GM19452 (cell line): ENCODE results near the gene BEND2.
"Not testable (repeated sequence)": the region's sequence is repeated elsewhere in the genome, so short reads cannot be mapped to it uniquely, and the experiment has no call there.

Experiments
- ATAC-seq: cut with Tn5 transposase; IDR thresholded peaks from one replicate; pipeline ENCODE4 v1.9.1; 2021; ENCODE audit not compliant: unreplicated experiment

BEND2 gene

DNA sequence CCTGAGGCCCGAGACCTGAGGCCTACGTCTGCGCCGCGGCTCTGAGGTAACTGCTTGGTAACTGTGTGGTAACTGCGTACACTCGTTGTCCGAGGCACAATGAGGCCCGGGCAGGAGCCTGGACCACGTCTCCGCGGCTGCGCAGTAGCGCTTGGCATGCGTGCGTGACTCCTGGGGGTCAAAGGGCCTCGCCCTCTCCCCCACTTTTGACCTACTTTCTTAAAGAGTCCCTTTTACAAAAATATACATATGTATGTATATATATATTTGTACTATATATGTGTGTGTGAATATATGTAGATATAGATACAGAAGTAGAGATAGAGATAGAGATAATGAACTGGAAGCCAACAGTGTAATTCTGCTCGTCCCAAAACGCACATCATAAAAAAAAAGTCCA, at the start of gene BEND2:
Gene BEND2, minus strand, starts transcription at position 101 of the 400 bp plus-strand sequence. CDS start 136 bp downstream, outside the sequence.
- no peak for ATAC-seq

DNA sequence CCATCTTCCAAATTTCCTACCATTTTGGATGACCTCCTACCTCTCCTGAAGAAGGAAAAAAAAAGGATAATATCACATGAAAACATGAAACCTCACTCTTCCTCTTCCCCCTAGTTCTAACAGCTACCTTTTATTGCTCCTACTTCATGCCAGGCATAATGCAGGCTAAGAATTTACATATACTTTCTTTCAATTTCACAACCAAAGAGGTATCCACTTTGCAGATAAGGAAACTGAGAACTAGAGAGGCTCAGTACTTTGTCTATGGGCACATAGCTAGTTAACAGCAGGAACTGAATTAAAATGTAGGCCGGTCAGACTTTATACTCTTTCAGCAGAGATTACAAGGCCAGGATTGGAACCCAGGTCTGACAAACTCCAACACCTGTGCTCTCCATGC, 34.4 kb upstream of the BEND2 start:
- ATAC-seq = no peak

DNA sequence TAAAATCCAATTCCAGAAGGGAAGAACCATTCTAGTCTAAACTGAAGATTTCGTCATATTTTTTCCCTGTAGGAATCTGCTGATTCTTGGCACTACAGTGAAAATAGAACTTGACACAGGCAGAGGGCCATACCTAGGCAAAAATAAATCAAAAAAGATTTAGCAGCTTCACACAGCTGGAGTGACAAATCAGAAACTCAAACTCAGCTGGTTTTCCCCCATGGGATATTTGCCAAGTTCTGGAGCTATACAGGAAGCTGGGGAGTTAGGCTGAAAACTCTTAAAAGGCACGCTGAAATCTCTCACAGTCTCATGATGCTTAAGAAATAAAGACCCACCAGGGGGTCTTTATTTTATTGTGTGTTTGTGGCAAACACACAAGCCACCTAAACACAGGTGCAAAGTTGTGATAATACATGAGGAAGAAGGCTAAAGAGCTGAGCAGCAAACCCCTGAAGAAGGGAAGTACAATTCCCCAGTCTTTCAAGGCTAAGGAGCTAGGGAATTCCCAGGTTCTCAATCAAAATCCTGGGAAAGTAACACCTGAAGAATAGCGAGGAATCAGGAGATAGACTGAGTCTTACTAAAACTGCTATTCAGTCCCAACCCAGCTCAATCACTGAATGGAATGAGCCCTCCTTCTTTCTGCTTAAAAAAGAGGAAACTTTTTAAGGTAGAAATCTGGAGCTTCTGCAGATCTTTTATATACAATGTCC, 32.1 kb upstream of the BEND2 start:
- no peak for ATAC-seq

DNA sequence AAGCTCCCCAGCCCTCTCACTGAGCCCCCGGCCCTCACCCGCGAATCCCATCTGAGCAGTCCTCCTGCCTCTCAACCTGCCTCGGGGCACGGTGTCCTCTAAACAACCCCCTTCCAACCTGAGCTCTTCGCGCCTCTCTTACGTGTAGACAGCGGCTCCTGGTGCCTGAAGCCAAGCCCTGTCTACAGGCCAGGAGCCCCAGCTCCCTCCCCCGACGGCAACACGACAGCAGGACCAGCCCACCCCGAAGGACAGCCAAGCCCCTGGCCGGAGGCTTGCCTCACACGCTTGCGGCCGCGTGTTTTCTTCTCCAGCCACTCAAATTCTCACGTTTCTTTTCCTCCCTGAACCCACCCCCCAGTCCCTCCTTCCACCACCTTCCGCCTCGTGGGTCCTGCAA, 9.0 kb upstream of the BEND2 start:
- not testable (repeated sequence) for ATAC-seq

DNA sequence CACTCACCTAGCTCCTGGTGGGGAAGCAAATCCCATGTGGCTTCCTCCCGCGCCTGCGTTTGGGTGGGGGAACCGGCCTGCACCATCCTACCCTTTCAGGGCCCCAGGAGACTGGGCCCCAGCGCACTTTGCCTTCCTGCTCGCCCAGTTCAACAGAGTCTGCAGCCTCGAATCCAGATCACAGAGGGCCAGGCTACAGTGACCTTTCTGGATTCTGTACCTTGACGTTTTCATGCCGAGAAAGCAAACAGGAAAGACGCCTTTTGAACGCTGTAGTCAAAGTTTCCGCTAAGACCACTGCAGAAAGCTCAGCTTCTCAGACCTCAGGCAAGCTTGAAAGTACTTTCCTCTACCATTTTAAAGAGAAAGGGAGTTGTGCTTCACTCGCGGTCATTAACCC, 7.4 kb upstream of the BEND2 start:
- ATAC-seq = no peak

DNA sequence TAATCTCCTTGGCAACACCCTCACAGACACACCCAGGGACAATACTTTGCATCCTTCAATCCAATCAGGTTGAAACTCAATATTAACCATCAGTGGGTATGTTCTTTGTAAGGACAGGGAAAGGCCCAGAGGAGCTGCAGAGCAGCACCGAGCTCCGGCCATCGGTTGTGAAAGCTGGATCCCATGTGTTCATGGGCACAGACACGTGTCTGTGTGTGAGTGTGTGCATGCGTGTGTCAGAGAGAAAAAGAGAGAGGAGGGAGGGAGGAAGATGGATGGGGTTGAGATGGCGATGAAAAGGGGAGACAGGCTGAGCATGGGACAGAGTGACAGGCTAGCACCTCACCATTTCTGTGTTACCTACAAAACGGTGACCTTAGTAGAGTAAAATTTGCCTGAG, 6.8 kb upstream of the BEND2 start:
- no peak for ATAC-seq

DNA sequence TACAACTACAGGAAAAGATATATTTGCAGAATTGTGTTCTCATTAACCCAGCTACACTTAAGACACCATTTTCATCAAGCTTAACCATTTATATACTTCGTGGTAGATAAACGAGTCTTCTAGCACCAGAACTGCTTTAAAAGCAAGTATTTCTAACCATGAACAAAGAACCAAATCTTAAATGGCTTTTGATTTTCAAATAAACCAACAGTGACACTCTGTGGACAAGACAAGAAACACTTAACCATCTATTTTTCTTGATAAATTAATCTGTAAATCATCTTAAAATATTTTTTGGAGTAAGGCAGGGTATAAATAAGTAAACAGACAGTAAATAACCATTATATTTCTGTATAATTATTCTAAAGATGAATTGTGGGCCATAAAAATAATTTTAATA, 10.2 kb downstream of the BEND2 start:
- no peak for ATAC-seq

DNA sequence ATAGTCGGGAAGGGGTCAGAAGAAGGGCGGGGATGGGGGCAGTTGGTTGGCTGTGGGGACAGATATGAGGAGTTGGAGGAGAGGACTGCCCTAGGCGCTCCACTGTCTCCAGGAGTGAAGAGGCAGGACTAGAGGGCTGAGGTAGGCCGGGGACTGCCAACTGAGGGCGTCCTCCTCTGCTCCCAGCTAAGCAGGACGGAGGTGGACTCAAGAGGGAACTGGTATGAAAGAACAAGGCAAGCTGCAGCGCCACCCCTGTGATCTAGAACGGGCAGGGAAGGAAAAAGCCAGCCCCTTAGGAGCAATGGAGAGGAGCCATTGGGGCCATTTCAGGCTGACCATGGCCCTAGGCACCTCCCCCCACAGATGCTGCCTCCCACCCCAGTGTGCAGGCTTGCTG, 14.0 kb downstream of the BEND2 start:
- ATAC-seq = no peak

DNA sequence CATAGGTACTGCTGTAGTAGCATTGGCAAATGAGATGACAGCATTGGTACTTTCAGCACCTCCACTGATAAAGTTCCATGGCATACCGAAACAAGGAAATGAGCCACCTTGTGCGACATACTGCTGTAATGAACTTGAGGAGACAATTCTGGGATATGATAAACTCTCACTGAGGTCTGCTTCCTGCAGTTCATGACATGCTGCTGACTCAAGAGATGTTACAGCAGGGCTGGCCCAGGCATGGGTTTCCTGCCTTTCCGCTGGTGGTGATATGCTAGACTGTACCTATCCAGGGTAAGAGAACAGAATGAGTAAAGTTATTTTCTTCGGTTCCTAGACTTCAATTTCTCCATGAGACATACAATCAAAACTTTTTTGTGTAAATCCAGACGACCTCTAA, 17.1 kb downstream of the BEND2 start:
- no peak for ATAC-seq

DNA sequence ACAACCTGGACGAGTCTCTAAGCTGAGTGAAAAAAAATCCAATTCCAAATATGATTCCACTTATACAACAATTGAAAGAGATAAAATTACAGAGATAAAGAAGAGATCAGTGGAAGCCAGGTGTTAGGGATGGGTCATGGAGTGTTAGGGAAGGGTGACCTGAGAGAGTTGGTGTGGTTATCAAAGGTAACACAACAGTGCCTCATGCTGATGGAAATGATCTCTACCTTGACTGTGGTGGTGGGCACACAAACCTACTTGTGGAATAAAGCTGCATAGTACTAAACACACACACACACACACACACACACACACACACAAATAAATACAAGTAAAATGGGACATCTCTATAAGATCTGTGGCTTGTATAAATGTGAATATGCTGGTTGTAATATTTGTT, 26.0 kb downstream of the BEND2 start:
- no peak for ATAC-seq

DNA sequence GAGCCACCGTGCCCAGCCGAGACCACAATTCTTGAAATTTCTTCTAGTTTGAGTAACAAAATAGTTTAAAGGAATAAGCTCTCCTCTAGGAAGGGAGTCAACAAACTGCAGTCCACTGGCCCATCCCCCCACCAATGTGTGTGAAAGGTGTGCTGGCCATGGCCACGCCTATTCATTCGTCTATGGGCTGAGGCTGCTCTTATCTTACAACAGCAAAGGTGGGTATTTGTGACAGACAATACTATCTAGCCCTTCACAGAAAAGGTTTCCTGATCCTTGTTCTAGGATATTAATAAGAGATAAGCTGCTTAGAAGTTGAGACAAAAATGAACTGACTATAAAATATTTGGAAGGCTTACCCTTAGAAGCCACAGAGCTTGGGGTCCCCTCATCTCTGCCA, 41.2 kb downstream of the BEND2 start:
- ATAC-seq = no peak

DNA sequence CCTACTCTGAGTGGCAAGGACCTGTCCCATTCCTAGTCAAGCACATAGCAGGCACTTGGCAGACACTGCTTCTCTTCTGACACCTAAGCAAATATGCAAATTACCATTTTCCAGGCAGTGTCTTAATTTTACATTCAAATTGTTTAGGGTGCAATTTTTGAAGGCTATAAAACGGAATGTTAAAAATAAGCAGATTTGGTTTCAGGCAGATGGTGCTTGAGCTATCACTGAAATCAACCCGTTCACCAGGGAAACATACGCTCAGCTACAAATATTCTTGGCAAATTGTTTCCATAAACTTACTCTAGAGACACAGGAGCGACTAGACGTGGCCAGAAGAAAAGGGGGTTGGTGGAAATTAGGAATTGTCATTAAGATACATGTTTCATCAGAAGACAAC, 45.7 kb downstream of the BEND2 start:
- ATAC-seq = no peak

DNA sequence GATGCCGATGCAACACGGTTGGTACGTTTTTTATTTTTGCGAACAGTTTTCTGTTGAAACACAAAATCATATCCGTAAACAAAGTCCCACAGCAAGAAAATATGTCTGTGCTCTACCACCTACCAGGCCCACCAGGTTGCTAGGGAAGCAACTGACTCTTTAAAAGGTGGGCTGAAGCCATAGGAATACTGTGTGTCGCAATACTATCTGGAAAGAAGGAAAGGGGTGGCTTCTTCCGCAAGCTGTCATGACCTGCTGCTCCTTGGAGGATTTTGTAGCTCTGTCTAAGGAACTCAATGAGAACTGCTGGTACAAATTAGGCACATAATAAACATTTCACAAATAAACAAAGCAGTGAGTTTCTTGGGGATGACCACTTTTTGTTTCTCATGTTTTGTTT, 46.5 kb downstream of the BEND2 start:
- no peak for ATAC-seq

DNA sequence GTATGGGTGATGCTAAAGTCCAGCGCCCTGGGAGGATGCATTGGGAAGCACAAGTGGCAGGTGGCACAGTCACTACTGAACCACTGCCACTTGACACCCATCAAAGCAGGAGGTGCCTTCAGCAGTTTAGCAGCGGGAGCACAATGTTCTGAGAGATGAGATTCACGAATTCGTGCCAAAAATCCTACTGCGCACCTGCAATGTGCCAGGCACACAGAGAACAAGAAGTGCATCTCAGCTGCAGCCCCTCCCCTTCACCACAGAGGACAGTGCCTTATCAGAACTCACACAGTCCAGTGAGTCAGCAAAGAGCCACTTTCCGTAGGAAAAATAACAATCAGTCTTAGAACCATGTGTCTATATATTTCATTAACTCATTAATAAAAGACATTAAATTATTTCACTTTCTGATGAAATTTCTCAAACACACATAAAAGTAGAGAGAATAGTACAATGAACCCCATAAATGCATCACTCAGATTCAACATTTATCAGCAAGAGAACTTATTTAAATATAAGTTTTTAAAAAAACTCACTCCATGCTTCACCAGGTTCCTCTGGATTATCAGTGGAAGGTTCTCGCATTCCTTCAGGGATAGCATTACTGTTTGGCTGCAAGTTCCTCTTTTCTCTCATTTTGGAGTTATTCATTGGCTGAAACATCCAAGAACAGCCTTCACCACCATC, 47.0 kb downstream of the BEND2 start:
- ATAC-seq = no peak

DNA sequence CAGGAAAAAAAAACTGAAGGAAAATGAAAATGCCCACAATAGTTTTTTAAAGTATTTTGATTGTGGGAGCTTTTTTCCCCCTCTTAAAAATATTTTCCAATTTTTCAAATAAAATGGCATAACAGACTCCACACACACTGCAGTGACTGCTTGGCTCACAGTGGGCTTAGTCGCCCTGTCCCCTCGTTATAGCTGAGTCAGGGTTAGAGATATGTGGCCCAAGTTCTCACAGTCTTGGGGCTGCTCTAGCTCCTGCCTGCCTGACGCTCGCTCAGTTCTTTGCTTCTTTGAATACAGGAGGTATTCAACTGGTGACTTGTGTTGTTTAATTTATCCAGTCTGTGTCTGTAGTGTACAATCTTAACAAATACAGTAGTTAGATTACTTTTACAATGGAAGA, 47.7 kb downstream of the BEND2 start:
- no peak for ATAC-seq

DNA sequence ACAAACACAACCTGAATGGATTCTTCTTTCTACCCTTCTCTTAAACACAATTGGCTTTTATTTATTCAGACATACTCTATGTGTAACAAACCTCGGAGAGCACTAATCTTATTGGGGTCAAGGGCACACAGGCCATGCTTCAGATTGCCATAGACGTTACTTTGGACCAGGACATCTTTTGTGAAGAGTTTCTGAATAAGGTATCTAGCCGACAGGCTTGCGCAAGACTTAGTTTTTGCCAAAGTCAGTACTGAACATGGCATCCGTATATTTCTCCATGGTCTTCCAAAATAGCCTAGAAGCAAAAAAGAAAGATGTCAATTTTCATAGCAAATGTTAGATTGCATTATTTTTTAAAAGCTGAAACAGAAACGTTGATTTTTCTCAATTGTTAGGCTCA, 49.8 kb downstream of the BEND2 start:
- no peak for ATAC-seq

DNA sequence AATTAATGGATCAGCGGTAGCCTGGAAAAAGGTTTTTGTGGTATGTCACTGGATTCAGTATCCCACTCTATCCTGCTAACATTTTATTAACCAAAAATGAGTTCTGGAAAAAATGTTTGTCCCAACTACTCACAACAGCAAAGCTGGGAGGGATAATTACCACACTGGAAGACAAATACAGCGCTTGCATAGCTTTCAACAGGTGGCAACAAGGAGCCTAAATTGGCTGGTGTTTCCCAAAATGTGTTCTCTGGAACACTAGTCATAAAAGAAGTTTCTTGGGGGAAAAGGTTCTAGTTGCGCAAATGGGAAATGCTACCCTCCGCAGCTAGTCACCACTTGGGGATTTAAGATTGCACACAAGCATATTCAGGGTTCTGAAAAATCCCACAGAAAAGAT, 54.6 kb downstream of the BEND2 start:
- no peak for ATAC-seq

DNA sequence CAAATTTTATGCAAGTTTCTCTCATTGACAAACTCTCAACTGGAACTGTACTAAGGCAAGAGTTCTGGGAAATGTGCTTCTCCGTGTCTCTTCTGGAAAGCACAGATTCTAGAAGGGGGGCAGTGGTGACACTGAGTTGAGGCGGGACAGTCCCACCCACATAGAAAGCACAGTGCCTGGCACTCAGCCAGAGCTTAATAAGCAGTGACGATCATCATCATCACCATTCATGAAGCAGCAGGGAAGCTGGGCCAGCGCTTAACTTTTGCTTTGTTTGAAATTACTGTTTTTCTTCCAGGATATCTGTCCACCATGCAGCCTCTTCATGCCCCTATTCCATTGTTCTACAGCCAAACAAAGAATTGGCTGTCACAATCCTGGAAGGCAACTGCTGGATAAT, 60.3 kb downstream of the BEND2 start:
- ATAC-seq = no peak

DNA sequence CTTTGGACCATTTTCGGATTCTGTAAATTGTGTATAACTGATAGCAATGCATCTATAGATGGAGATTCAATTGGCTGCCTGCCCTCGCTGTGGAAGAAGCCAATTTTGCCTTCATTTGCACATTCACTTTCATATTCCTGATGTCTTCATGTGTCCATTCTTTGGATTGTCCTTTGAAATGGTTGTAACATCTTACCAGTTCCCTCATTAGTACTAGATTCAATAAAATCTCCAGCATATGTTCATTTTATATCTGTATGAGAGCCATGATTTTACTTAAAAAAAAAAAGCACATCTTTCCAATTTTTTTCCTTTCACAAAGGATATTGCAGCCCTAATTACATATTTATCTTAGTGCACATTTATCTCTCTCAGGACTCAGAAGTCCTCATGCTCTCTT, 61.7 kb downstream of the BEND2 start:
- ATAC-seq = no peak

DNA sequence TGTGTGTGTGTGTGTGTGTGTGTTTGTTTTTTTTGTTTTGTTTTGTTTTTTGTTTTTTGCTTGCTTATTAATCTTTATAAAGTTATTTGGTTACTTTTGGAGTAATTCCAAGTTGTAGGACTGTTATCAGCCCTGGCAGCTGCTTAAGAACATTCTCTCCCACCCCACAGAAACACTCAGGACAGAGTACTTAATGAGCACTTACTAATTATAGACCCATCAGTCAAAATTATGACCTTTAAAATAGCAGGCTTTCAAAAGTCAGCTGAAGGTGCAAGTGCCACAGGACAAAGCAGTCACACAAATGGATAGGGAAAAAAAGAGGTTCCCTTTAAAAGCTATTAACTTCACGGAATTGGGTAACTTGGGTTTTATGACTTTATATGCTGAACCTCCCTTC, 69.0 kb downstream of the BEND2 start:
- no peak for ATAC-seq

DNA sequence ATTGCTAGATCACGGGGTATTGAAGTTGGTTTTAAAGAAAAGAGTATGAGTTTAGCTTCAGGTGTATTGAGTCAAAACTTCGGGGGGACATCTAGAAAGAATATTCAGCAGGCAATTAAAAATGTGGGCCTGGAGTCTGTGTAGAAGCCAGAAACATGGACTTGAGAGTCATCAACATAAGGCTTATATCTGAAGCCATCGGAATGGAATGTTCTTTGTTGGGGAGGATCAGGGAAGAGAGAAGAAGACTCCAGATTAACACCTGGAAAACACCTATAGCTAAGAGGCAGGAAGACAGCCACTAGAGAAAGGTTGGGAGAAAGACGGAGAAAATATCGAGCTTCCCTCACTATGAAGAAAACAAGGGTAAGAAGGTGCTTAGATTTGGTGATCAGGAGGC, 69.5 kb downstream of the BEND2 start:
- no peak for ATAC-seq

DNA sequence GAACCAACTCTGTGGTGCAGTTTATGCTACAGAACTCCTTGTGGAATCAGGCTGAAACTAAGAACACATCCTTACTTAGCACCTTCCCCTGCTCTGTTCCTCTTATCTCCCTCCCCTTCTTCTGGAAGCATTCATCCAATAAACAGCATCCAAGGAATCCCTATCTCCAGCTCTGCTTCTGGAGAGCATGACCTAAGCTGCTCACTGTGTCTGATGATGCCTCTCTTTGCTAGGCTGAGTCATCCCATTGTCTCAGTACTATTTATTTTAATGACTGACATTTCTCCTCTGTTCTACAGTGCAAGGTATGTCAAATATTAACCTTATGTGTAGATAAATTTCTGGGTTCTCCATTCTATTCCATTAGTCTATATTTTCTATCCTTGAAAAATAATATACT, 71.2 kb downstream of the BEND2 start:
- no peak for ATAC-seq

DNA sequence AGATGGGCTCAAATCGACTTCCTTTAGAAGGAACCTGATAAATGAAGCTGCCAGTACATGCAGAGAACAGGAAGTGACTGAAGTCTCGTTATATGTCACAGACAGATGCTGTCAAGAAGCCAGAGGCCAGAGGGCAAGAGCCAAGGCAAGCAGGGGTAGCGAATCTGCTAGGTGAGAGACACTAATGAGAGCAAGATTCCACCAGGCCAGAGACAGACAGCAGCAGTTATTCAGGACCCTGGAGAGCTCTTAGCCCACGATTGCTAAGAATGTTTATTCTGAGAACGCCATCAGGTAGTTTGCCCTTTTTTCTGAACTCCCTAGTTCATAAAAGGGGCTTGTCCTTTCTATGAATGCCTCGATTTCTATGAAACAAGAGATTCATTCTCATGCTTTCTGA, 73.7 kb downstream of the BEND2 start:
- ATAC-seq = no peak
